ENCODE data around the gene NOS2.

DNA sequence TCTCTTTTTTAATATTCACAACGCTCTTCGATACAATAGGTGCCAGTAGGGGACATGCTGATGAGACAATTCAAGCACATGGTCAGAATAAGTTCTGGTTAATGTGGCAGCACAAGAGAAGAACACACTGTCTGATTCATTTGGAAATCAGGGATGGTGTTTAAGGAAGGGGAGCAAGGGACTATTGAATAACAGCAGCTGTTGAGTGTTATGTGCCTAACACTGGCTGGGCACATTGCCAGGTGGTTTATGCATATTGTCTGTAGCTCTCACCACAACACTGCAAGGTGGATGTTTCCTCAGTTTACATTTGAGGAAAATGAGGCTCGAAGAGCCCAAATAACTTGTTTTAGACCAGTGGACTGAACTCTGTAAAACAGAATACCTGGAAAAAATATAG is 48.6 kb upstream of the NOS2 start:
- TF ChIP-seq GATA2 (IDR thresholded peaks at IDR 0.05; ENCODE audit: low read depth, low read length) (no peak), GATA3 (IDR thresholded peaks at IDR 0.05; ENCODE audit: low read depth, low read length) (no peak)

Measured in SH-SY5Y (cell line).